ENCODE measurements around the gene LDB2.

DNA sequence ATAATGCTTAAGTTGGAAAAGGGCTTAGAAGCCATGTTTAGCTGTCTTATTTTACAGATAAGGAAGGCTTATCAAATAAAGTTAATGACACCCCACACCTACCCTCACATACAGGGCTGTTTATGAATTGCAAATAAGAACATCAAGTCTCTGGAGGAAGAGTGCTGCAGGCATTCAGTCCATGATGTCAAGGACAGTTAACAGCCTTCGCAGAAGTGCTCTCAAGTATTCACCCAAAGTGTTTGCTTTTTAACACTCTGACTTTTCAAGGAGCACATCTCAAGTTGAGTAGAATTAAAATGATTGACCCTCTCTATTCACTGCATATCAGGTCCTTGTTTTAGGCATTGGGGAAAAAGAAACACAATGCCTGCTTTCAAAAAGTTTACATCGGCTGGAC is 328.7 kb downstream of the LDB2 start:
- TF ChIP-seq CTCF (IDR thresholded peaks at IDR 0.05) (no peak), POLR2A (IDR thresholded peaks at IDR 0.05) (no peak)

All from heart left ventricle (tissue), 13 donors.